ENCODE data around the gene MPP2.

The MPP2 gene

DNA sequence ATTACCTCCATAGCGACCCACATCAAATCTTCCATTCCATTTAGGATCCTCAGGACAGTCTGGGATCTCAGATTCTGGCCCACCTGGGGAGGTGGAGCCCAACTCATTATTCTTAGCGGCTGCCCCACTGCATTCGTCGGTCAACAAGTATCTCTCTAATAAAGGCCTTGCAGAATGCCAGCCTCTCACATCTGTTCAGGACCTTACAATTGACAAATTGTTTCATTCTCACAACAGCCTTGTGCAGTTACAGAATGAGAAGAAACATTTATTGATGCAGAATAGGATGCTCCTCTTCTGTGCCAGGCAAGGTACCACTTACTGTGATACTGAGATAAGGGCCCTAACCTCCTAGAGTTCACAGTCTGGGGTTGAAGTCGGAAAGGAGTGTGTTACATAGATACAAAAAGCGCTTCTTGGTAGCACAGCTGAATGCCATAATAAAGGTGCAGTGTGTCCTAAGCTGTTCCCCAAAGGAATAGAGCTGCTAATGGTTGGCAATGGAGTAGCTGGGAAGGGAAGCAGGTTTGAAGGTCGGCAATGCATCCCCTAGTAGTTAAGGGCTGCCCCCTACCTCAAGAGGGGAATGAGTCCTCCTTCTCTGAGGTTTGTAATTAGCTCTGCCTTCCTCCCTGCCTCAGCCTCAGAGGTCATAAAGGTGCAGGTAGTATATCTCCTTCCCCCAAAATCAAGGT is 2.3 kb upstream of the MPP2 start:
- FAIRE-seq (no peak), DNase-seq (ENCODE audit: insufficient read length, low spot score) (no peak)
- TF ChIP-seq, protein P1, sequence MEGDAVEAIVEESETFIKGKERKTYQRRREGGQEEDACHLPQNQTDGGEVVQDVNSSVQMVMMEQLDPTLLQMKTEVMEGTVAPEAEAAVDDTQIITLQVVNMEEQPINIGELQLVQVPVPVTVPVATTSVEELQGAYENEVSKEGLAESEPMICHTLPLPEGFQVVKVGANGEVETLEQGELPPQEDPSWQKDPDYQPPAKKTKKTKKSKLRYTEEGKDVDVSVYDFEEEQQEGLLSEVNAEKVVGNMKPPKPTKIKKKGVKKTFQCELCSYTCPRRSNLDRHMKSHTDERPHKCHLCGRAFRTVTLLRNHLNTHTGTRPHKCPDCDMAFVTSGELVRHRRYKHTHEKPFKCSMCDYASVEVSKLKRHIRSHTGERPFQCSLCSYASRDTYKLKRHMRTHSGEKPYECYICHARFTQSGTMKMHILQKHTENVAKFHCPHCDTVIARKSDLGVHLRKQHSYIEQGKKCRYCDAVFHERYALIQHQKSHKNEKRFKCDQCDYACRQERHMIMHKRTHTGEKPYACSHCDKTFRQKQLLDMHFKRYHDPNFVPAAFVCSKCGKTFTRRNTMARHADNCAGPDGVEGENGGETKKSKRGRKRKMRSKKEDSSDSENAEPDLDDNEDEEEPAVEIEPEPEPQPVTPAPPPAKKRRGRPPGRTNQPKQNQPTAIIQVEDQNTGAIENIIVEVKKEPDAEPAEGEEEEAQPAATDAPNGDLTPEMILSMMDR (IDR thresholded peaks at IDR 0.05; ENCODE audit: insufficient read depth, missing control alignments): no peak

DNA sequence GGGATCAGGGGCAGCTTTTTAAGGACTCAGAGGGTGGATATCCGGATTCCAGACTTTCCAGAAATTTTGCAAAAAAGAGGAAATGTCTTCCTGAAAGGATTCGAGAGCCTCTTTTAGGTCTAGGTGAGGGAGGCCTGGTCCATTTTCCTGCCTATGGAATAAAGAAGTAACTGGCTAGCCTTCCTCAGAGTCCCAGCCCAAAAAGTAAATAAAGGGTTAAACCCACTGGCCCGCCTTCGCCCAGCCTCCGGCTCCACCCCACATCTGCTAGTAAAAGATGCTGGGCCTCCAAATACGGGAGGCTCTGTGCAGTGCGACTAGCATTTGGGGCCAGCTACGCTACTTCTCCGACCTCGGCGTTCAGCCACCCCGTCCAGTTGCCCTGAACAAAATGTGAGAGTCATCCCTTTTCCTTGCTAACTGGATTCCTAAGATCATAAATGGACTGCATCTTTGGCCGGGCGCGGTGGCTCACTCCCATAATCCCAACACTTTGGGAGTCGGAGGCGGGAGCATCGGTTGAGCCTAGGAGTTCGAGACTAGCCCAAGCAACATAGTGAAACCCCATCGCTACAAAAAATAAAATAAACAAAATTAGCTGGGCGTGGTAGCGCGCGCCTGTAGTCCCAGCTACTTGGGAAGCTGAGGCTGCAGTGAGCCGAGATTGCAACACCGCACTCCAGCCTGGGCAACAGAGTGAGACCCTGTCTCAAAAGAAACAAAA is 824 bp upstream of the MPP2 start:
- TF ChIP-seq, protein P1 (IDR thresholded peaks at IDR 0.05; ENCODE audit: insufficient read depth, missing control alignments): no peak
- FAIRE-seq: no peak

DNA sequence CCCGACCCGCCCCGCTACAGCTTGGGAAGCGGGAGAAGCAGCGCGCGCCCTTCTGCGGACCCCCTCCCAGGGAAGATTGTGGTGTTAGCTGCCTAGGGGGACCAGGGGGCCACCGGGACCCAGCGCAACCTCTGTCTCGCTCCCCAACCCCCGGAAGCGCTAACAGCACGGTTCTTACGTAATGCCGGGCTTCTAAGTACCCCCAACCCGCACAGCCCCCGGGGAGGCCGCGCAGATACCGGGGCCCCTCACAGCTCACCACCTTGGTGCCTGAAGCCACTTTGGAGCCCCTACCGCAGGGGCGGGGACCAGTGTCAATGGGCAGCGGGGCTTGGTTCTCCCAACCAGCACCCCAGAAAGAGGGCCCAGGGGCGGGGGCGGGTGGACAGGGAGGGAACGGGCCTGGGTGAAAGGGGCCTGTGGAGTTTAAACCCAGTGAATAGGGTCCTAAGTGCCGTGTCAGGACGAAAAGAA is 348 bp downstream of the MPP2 start:
- DNase-seq (ENCODE audit: insufficient read length, low spot score) (no peak), FAIRE-seq (no peak)
- TF ChIP-seq, protein P1 (IDR thresholded peaks at IDR 0.05; ENCODE audit: insufficient read depth, missing control alignments): no peak

More for the DNA sequence above, 824 bp upstream of the MPP2 start:
- peak; percentile 41 for DNase-seq (ENCODE audit: insufficient read length, low spot score)

DNA sequence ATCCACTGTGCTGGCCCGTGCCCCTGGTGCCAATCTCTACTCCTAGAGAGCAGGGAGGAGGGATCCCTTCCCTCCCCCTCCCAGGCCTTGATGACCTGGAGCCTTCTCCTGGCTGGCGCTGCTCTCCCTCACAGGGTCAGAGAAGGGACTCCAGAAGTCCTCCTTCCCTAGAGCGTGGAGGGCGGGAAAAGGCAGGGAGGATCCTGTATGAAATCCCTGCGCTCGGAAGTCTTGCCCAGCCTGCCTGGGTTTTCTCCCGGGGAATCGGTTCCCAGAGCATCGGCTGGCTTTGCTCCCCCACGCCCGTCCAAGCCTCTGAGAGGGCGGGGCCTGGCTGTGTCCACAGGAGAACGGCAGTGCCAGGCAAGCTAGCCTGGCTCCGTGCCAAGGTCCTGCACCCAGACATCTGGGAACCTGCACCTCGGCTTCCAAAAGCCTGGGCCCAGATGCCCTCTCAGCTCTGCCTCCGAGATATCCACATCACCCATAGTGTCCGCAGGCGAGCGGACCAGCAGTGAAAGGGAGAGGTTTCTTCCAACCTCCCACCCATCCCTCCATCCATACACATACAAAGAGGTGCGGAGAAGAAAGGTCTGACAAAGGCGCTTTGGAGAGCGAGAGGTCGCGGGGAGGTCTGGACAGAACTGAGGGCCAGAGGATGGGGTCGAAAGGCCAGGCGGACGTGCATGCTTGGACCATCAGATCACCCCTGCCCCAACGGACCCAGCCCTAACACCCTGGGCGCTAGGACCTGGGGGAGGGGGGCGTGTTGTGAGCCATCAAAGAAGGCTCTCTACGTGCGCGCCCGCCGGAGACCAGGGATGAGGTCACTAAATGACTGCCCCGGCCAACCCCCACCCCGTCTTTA is 1.1 kb downstream of the MPP2 start:
- DNase-seq (ENCODE audit: insufficient read length, low spot score) (peak; percentile 80), FAIRE-seq (no peak)
- TF ChIP-seq, protein P1 (IDR thresholded peaks at IDR 0.05; ENCODE audit: insufficient read depth, missing control alignments): no peak

DNA sequence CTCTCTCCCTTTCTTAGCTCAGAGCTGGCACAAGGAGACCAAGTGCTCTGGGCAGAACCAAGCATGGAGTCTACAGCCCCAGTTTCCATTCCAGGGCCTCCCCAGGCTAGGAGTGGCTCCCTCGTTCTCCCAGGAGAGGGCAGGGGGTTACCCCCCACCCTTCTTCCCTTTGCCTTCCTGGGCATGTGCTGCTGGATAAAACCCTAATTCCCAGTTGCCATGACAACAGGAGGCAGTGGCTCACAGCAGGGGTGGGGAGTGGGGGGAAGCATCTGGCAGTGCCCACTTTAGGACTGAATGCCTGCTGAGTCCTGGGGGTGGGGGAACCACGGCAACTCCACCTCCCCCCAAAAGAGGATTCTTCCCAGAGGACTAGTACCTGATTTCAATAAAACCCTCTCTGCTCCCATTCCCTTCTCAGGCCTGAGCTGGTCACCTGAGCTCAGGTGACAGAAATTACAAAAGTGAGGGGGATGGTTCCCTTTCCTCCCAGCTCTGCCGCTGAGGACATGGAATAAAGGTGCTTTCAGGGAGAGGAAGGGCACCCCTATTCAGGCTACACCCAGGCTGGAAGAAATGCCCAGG is 1.8 kb downstream of the MPP2 start:
- TF ChIP-seq, protein P1 (IDR thresholded peaks at IDR 0.05; ENCODE audit: insufficient read depth, missing control alignments): no peak

DNA sequence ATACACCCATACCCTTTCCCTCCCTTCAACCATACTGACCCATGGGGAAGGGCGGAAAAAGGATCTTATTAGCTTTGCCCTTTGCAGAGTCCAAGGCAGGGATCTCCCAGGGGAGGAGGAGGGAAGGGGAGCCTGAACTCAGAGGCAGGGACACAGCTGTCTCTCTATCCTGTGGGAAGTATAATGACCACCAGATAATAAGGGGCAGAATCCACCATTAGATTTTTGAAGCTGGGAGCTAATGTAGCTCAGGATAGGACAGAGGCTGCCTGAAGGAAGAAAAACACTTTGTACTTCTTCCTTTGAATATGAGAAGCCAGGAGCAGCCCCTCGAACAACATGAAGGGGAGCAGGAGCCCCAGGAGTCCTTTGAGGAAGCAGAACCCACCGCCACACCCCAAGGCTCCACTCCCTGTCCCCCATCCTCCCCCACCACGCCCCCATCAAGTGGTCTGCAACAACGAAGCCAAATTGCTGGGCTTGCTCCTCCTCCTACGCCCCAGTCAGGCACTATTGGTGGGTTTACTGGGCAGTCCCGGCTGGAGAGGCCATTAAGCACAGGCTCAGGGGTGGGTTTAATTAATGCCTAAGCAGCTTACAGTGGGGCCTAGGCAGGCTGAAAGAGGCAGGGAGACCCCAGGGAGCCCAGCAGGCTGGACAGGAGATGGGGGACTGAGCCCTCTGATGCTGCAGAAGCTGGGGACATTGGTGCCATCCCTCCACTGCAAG is 5.3 kb downstream of the MPP2 start:
- DNase-seq (ENCODE audit: insufficient read length, low spot score) (no peak), FAIRE-seq (no peak)
- TF ChIP-seq, protein P1 (IDR thresholded peaks at IDR 0.05; ENCODE audit: insufficient read depth, missing control alignments): no peak

More for the DNA sequence above, 1.8 kb downstream of the MPP2 start:
- FAIRE-seq (no peak), DNase-seq (ENCODE audit: insufficient read length, low spot score) (peak; percentile 52)

Measured in D721Med (cell line).